IPS-18a (cell line): Measurements from ENCODE around the gene PKP1.

Source experiments
- H3K27ac ChIP-seq: one replicate; pipeline ENCODE4 v1.5.1; 2013; ENCODE audit warnings: low read length
- H3K27me3 ChIP-seq: one replicate; pipeline ENCODE4 v1.6.1; 2013; ENCODE audit warnings: mild to moderate bottlenecking, low read length; ENCODE audit not compliant: control insufficient read depth, insufficient read depth
- H3K36me3 ChIP-seq: one replicate; pipeline ENCODE4 v1.6.1; 2013; ENCODE audit warnings: low read depth, low read length; ENCODE audit not compliant: control insufficient read depth
- H3K4me1 ChIP-seq: one replicate; pipeline ENCODE4 v1.6.1; 2013; ENCODE audit warnings: low read depth, low read length; ENCODE audit not compliant: control insufficient read depth
- H3K4me3 ChIP-seq: one replicate; pipeline ENCODE4 v1.5.1; 2013; ENCODE audit warnings: low read length
- H3K9ac ChIP-seq: one replicate; pipeline ENCODE4 v1.6.1; 2013; ENCODE audit warnings: mild to moderate bottlenecking, low read length, moderate library complexity
- H3K9me3 ChIP-seq: one replicate; pipeline ENCODE4 v1.6.1; 2013; ENCODE audit warnings: low read depth, low read length; ENCODE audit not compliant: control insufficient read depth

Gene PKP1

DNA sequence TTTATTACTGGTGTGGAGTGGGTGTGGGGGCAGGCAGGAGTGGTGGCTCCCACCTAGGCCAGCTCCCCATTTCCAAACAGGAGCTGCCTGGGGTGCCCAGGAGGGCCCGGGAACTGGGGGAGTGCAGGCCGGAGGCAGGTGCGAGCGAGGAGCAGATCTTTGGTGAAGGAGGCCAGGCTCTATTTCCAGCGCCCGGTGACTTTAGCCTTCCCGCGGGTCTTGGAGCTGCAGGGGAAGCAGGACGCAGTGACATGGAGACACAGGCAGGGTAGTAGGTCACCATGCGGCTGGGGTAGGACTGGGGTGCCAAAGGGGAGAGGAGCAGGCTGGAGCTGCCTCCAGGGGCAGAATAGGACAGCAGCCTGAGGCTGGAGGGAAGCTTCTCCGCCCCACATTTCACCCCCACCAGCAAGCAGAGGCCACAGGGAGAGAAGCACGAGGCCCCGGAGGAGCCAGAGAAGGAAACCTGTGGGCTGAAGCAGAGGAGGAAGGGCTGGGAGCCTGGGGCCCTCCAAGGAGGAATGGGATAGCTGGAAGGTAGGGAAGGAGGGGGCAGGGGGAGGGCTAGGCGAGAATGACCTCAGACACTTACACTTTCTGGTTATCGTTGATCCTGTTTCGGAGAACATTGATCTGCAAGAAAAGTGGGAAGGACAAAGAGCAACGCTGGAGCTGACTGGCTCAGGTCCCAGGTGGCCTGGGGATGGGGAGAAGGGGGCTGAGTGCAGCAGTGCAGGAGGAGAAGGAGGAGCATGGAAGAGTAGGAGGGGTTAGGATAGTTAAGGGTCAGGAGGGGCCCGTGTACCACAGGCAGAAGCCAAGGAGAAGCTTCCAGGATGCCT lies 75.9 kb downstream of the PKP1 start:
- H3K9ac ChIP-seq = no peak overlapping the region
- H3K27me3 ChIP-seq = no peaks in the 10 kb centered on the region
- no peak overlapping the region for H3K4me3 ChIP-seq

DNA sequence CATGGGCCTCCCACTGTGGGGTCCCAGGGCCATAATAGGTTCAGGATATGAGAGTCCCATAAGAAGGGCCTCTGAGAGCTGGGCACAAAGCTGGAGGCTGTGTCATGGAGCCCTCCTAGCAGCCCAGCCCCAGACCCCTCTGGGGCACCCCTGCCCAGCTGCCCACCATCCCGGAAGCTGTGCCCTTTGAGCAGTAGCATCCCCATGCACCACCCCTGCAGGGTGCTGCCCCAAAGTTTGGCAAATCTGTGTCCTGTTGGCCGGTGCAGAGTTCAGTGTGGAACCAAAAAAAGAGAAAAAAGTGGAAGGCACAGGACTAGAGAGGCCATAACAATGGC lies 76.5 kb downstream of the PKP1 start:
- H3K4me1 ChIP-seq = peaks cover 3% of the 10 kb centered on the region
- H3K9me3 ChIP-seq = no peaks in the 10 kb centered on the region
- no peak overlapping the region for H3K9ac ChIP-seq
- no peak overlapping the region for H3K4me3 ChIP-seq
- no peaks in the 10 kb centered on the region for H3K36me3 ChIP-seq
- H3K27ac ChIP-seq = no peak overlapping the region
- no peaks in the 10 kb centered on the region for H3K27me3 ChIP-seq

More for the DNA sequence above, 75.9 kb downstream of the PKP1 start:
- H3K9me3 ChIP-seq = no peaks in the 10 kb centered on the region
- H3K27ac ChIP-seq = no peak overlapping the region
- H3K36me3 ChIP-seq = no peaks in the 10 kb centered on the region
- H3K4me1 ChIP-seq = peaks cover 3% of the 10 kb centered on the region

DNA sequence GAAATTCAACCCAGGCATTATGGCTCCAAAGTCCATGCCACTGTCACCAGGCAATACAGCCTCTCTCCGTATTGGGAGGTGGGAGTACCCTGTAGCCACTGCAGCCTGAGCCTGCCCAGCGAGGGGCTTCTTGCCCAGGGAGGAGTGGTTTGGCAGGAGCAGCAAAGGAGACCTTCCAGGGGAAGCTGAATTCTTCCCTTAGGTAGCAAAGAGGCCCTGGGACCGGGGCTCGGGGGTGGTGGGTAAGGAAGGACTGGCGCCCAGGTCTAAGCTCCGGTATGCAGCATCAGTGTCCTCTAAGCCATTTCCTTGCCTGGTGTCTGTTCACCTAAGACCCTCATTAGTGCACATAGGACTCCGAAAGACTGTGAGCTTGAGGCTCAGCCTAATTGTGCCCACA lies 77.2 kb downstream of the PKP1 start:
- Histone ChIP-seq H3K4me1 (peaks cover 3% of the 10 kb centered on the region), H3K4me3 (no peak overlapping the region), H3K27ac (no peak overlapping the region), H3K9me3 (no peaks in the 10 kb centered on the region), H3K27me3 (no peaks in the 10 kb centered on the region), H3K9ac (no peak overlapping the region), H3K36me3 (no peaks in the 10 kb centered on the region)

DNA sequence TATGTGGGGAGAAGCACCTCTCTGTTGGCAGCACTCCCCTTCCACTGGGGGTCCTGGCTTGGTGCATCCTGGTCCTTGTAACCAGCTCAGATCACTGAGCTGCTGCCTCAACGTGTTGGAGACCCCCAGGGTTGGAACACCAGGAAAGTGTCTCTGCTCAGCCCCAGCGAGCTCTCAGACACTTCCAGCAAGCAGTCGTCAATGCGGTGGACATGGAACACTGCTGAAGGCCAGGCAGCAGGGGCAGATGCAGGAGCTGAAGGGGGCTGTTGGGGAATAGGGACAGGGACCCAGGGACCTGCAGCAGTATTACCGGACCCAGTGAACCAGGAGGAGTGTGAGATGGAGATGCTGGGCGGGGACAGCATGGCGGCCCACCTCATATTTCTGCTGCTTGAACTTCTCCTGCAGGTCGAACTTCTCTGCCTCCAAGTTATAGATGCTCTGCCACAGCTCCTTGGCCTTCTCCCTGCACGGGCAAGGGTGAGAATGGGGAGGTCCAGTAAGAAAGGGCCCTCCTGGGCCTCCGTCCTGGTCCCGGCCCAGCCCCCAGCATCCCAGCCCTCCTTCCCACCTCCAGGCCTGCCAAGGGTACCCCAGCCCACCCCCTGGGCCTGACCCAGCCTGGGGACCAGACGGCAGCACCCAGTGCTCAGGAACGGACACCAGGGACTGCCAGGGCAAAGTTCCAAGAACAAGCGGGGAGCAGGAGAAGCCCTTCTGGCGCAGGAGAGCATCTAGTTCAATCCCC lies 77.8 kb downstream of the PKP1 start:
- Histone ChIP-seq H3K27ac (no peak overlapping the region), H3K4me3 (no peak overlapping the region), H3K9me3 (no peaks in the 10 kb centered on the region), H3K36me3 (no peaks in the 10 kb centered on the region), H3K27me3 (no peaks in the 10 kb centered on the region), H3K4me1 (peaks cover 3% of the 10 kb centered on the region), H3K9ac (no peak overlapping the region)

DNA sequence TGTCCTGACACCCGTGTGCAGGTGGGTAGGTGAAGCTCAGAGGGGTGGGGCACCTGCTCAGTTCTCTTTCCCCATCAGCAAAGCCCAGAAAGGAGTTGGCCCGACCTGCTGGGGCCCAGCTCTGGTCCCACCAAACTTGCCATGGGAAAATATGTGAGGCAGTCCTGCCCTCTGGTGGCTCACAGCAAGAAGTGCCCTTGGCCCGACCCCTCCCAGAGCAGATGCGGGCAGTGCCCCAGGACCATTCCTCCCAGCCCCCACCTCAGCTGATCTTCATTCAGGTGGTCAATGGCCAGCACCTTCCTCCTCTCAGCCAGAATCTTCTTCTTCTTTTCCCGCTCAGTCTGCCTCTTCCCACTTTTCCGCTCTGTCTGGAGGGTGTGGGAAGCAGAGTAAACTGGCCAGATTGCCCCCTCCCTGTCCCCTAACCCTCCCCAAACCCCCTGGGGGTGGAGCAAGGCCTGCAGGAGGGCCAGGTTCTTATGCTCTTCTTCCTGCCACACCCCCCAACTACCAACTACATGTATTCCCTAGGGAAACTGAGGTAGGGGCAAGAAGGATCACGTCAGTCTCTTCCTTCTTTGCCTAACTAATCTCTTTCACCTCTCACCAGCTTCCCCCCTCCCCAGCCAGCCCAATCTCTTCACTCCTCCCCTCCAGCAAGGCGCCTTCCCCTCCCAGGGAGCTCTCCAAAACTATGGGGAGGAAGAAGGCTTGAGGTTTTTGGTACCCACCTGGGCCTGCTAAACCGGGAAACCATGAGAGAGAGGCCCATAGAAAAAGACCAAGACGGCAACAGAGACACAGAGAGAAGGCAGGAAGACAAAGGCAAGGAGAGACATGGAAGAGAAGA lies 78.6 kb downstream of the PKP1 start:
- no peak overlapping the region for H3K4me3 ChIP-seq
- no peaks in the 10 kb centered on the region for H3K36me3 ChIP-seq
- no peak overlapping the region for H3K27ac ChIP-seq
- H3K4me1 ChIP-seq = peaks cover 3% of the 10 kb centered on the region
- no peaks in the 10 kb centered on the region for H3K9me3 ChIP-seq
- H3K27me3 ChIP-seq = no peaks in the 10 kb centered on the region
- H3K9ac ChIP-seq = no peak overlapping the region

DNA sequence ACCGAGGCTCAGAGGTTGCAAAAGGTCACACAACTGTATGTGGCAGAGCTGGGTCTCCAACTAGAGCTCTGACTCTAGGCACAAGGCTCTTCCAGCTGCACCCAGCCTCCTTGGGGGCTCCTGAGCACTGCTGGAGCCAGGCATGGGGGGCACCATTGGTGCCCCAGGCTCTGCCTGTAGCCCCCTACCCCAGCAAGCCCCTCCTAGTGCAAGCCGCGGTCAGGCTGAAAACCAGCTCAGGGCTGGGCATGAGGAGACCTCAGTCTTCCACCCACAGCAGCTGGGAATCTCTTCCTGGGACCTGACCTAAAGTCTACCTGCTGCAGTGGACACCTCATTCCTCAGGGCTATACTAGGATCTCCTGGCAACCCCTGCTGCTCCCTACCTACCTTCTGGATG lies 79.6 kb downstream of the PKP1 start:
- no peak overlapping the region for H3K4me3 ChIP-seq
- H3K27me3 ChIP-seq = no peaks in the 10 kb centered on the region
- H3K4me1 ChIP-seq = peaks cover 3% of the 10 kb centered on the region
- no peak overlapping the region for H3K27ac ChIP-seq
- no peaks in the 10 kb centered on the region for H3K36me3 ChIP-seq
- H3K9me3 ChIP-seq = no peaks in the 10 kb centered on the region
- no peak overlapping the region for H3K9ac ChIP-seq

DNA sequence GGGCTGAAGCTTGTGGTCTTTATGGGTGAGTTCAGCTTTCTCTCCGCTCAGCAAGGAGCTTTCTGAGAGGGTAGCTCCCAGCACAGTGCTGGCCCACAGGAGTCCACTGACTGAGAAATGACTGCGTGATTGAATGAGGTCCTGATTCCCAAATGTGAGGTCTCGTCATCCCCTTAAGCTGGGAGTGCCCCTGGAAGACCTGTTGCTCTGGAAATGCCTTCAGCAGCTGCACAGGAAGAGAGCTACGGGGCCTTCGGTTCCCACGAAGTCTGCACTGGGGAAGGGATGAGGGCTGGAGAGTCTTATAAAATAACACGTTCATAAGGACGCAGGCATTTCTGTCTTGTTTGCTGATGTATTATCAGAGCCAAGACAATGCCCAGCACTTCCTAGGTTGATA lies 80.2 kb downstream of the PKP1 start:
- Histone ChIP-seq H3K36me3 (no peaks in the 10 kb centered on the region), H3K9me3 (no peaks in the 10 kb centered on the region), H3K4me3 (no peak overlapping the region), H3K27me3 (no peaks in the 10 kb centered on the region), H3K9ac (no peak overlapping the region), H3K4me1 (peaks cover 3% of the 10 kb centered on the region), H3K27ac (no peak overlapping the region)

DNA sequence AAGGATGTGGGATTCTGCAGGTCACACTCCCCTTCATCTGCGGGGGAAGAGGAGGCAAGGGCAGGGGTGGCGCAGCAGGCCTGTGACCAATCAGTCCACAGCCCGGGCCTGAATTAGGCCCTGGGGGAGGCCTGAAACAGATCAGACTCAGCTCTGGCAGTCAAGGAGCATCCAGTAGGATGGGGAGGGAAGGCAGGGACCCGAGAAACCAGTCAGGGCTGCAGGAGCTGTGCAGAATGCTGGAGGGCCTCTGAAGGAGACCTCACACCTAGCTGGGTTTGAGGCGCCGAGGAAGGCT lies 81.5 kb downstream of the PKP1 start:
- H3K9me3 ChIP-seq = no peaks in the 10 kb centered on the region
- no peak overlapping the region for H3K9ac ChIP-seq
- H3K27me3 ChIP-seq = no peaks in the 10 kb centered on the region
- no peak overlapping the region for H3K27ac ChIP-seq
- peaks cover 3% of the 10 kb centered on the region for H3K4me1 ChIP-seq
- H3K36me3 ChIP-seq = no peaks in the 10 kb centered on the region
- no peak overlapping the region for H3K4me3 ChIP-seq

DNA sequence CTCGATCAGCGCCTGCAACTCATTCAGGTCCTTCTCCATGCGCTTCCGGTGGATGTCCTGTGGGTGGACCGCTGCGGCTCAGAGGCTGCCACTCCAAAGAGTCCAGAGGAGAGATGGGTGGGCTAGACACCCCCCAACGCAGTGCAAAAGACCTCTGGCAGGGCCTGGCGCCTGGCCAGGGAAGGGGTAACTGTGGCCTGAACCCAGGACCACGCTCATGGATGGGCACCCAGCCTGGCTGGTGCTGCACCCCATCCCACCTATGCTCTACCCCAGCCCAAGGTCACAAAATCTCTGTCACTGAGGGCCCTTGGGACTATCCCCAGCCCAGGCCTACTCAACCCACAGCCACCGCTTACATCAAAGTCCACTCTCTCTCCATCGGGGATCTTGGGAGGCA lies 81.9 kb downstream of the PKP1 start:
- no peaks in the 10 kb centered on the region for H3K36me3 ChIP-seq
- H3K9ac ChIP-seq = no peak overlapping the region
- H3K27me3 ChIP-seq = no peaks in the 10 kb centered on the region
- no peak overlapping the region for H3K4me3 ChIP-seq
- peaks cover 3% of the 10 kb centered on the region for H3K4me1 ChIP-seq
- H3K9me3 ChIP-seq = no peaks in the 10 kb centered on the region
- no peak overlapping the region for H3K27ac ChIP-seq

DNA sequence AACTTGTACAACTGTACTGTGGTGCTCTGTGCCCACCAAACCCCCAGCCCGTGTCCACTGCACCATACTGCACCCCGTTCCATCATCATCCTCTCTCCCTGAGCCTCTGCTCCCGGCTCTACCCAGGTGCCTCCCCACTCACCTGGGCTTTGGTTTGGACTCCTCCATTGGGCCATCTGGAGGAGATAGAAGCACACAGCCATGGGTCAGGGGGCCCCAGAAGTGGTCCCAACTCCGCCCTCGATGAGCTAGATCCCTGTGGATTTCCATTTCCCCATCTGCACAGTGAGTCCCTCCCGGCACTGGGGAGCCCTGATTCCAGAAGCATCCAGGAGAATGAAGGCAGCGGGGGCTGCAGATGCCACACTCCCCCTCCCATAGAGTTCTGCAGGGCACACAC lies 83.4 kb downstream of the PKP1 start:
- H3K27me3 ChIP-seq = no peaks in the 10 kb centered on the region
- no peak overlapping the region for H3K9ac ChIP-seq
- no peak overlapping the region for H3K27ac ChIP-seq
- H3K4me3 ChIP-seq = no peak overlapping the region
- no peaks in the 10 kb centered on the region for H3K9me3 ChIP-seq
- H3K4me1 ChIP-seq = peaks cover 3% of the 10 kb centered on the region
- no peaks in the 10 kb centered on the region for H3K36me3 ChIP-seq

DNA sequence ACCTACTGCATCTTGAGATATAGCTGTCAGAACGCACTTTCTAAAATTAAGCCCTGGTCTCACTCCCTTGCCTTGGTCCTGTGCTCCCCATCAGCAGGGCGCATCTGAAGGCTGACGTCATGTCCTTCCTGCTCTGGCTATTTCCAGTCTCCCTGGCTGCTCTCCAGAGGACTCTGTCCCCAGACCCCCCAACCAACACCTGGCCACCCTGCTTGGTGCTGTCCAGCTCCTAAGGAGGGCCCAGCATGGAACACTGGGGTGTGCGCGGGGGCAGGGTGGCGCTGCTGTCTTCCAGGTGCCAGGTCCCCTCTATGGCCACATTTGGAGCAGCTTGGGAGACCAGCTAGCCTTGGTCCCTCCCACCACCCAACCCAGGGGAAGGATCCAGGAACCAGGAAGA lies 85.9 kb downstream of the PKP1 start:
- H3K4me3 ChIP-seq = no peak overlapping the region

More for the DNA sequence above, 85.9 kb downstream of the PKP1 start:
- H3K9me3 ChIP-seq = no peaks in the 10 kb centered on the region
- H3K4me1 ChIP-seq = peaks cover 3% of the 10 kb centered on the region
- no peak overlapping the region for H3K27ac ChIP-seq
- no peaks in the 10 kb centered on the region for H3K27me3 ChIP-seq
- no peaks in the 10 kb centered on the region for H3K36me3 ChIP-seq
- H3K9ac ChIP-seq = no peak overlapping the region
